Measurements from ENCODE around the gene ARHGEF5. TPM values are rescaled to one million over a fixed set of nuclear protein-coding genes. Genes with fewer than 3 reads are reported as not detected.

The ARHGEF5 gene
- total RNA-seq, 1 experiment from 2014 or later, result 44.2 TPM

DNA sequence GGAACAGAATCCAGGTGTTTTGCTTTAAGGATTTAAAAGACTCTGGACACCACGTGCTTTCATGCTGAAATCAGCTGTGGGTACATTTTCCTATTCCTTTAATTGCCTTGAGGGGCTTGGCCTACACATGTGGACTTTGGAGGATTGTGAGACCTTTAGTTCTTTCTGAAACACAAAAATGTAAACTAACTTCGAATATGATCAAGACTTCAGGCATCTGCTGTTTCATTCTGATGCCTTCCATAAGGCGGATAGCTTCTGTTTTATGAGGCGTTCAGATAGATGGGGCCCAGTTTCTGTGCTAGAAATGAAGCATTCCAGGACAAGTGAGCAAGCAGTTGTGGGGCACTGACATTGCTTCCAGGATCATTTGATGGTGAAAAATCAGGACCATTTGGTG, 49.7 kb downstream of the ARHGEF5 start:
- no peak overlapping the region for H3K27ac ChIP-seq (ENCODE audit: low read depth, low read length)
- H3K4me3 ChIP-seq (replicated peaks in 1 of 2; ENCODE audit: low read depth in 1 of 2, low read length in 2 of 2), result no peak overlapping the region
- H3K9me2 ChIP-seq (ENCODE audit: insufficient read depth), result no peaks in the 10 kb centered on the region
- no peaks in the 10 kb centered on the region for H3K36me3 ChIP-seq (ENCODE audit: control insufficient read depth in 1 of 2, insufficient read depth in 2 of 2, low read length in 2 of 2)
- no peak overlapping the region for H3K9ac ChIP-seq (ENCODE audit: low read length)
- ATAC-seq (no peak), DNase-seq (ENCODE audit: low read depth, low spot score) (no peak)
- no TSS peak for BruUV-seq (replicated peaks)
- intact Hi-C loops (cut with micrococcal nuclease), result no loop called here
- no peaks in the 10 kb centered on the region for H3K9me3 ChIP-seq (ENCODE audit: control insufficient read depth in 1 of 2, insufficient read depth in 1 of 2, low read depth in 1 of 2, low read length in 2 of 2)
- no peak for TF ChIP-seq SP1 (IDR thresholded peaks at IDR 0.05; ENCODE audit: low read depth)
- TF ChIP-seq, protein P1, sequence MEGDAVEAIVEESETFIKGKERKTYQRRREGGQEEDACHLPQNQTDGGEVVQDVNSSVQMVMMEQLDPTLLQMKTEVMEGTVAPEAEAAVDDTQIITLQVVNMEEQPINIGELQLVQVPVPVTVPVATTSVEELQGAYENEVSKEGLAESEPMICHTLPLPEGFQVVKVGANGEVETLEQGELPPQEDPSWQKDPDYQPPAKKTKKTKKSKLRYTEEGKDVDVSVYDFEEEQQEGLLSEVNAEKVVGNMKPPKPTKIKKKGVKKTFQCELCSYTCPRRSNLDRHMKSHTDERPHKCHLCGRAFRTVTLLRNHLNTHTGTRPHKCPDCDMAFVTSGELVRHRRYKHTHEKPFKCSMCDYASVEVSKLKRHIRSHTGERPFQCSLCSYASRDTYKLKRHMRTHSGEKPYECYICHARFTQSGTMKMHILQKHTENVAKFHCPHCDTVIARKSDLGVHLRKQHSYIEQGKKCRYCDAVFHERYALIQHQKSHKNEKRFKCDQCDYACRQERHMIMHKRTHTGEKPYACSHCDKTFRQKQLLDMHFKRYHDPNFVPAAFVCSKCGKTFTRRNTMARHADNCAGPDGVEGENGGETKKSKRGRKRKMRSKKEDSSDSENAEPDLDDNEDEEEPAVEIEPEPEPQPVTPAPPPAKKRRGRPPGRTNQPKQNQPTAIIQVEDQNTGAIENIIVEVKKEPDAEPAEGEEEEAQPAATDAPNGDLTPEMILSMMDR (IDR thresholded peaks at IDR 0.05 in 2 of 3, conservative IDR thresholded peaks at IDR 0.05 in 1 of 3; ENCODE audit: borderline replicate concordance in 1 of 3, insufficient read depth in 1 of 3, low read depth in 2 of 3, low read length in 2 of 3), result no peak
- TF ChIP-seq CEBPB (IDR thresholded peaks at IDR 0.05; ENCODE audit: low read depth), result no peak
- no peak for TF ChIP-seq ZFX (IDR thresholded peaks at IDR 0.05)
- TF ChIP-seq FOSL1 (IDR thresholded peaks at IDR 0.05; ENCODE audit: low read depth), result no peak
- no peak for TF ChIP-seq EZH2phosphoT487 (IDR thresholded peaks at IDR 0.05; ENCODE audit: borderline replicate concordance)
- no peak for TF ChIP-seq EGR1 (IDR thresholded peaks at IDR 0.05; ENCODE audit: low read depth)
- no peak overlapping the region for H2AFZ ChIP-seq (ENCODE audit: low read depth, low read length, poor library complexity, severe bottlenecking)
- ChIA-PET RAD21 (ENCODE audit: low non-redundant PET in 1 of 2, low total read pairs in 2 of 2, uncharacterized antibody in 2 of 2, unreplicated experiment in 2 of 2) (no interaction called here), CTCF (interaction anchor here (2.1 kb wide), 1 partner anchor 13 kb away, joined by 4 read pairs; no protein-coding TSS in a partner anchor), POLR2A (no interaction called here)
- H3K4me1 ChIP-seq (ENCODE audit: control insufficient read depth in 1 of 2, insufficient read depth in 2 of 2, low read length in 2 of 2), result no peaks in the 10 kb centered on the region
- no peaks in the 10 kb centered on the region for H4K20me1 ChIP-seq (ENCODE audit: insufficient read depth)
- no peak overlapping the region for H3K4me2 ChIP-seq (ENCODE audit: low read length)
- H3K27me3 ChIP-seq (ENCODE audit: insufficient read depth, low read length), result 0 out of 2 replicates have a peak, but pooled peaks cover 3% of the 10 kb centered on the region
- no peaks in the 10 kb centered on the region for H3K79me2 ChIP-seq (ENCODE audit: insufficient read depth, low read length)

DNA sequence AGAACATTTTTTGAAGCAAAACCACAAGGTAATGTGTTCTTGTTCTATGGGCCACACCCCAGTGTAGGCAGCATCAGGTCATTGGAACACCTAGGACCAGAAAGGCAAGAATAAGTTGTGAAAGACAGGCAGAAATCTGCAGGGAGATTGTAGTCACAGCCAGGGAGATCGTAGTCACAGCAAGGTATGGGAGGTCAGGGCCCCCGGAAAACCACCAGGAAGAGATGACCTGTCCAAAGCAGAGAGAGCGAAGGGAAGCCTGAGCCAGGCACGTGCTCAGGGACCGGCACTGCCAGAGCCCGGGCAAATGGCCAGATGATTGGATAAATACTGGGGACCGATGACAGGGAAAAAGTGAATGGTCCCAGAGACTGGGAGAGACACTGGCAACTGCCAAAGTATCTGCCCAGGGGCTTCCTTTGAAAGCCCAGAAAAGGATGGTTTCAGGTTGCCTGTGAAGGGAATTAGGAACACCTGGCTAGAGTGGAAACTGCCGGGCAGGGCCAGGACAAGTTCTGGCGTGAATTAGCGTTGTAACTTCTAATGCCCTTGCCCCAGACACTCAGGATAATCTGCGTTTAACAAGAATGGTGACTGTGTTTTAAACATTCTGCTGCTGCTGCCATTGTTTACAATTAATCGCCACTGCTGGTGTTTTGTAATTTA, 52.2 kb downstream of the ARHGEF5 start:
- no peak for ATAC-seq
- CTCF ChIA-PET, result no interaction called here

More for the DNA sequence above, 52.2 kb downstream of the ARHGEF5 start:
- Histone ChIP-seq H3K4me1 (ENCODE audit: control insufficient read depth in 1 of 2, insufficient read depth in 2 of 2, low read length in 2 of 2) (no peaks in the 10 kb centered on the region), H3K4me2 (ENCODE audit: low read length) (no peak overlapping the region), H3K9ac (ENCODE audit: low read length) (no peak overlapping the region), H2AFZ (ENCODE audit: low read depth, low read length, poor library complexity, severe bottlenecking) (no peak overlapping the region), H3K27me3 (ENCODE audit: insufficient read depth, low read length) (no peaks in the 10 kb centered on the region), H3K9me3 (ENCODE audit: control insufficient read depth in 1 of 2, insufficient read depth in 1 of 2, low read depth in 1 of 2, low read length in 2 of 2) (no peaks in the 10 kb centered on the region), H3K79me2 (ENCODE audit: insufficient read depth, low read length) (no peaks in the 10 kb centered on the region), H4K20me1 (ENCODE audit: insufficient read depth) (no peaks in the 10 kb centered on the region), H3K27ac (ENCODE audit: low read depth, low read length) (no peak overlapping the region), H3K36me3 (ENCODE audit: control insufficient read depth in 1 of 2, insufficient read depth in 2 of 2, low read length in 2 of 2) (no peaks in the 10 kb centered on the region), H3K9me2 (ENCODE audit: insufficient read depth) (no peaks in the 10 kb centered on the region), H3K4me3 (replicated peaks in 1 of 2; ENCODE audit: low read depth in 1 of 2, low read length in 2 of 2) (no peak overlapping the region)
- no peak for TF ChIP-seq EZH2phosphoT487 (IDR thresholded peaks at IDR 0.05; ENCODE audit: borderline replicate concordance)
- TF ChIP-seq CEBPB (IDR thresholded peaks at IDR 0.05; ENCODE audit: low read depth), result no peak
- no peak for TF ChIP-seq EZH2 (IDR thresholded peaks at IDR 0.05)
- TF ChIP-seq RAD21 (IDR thresholded peaks at IDR 0.05; ENCODE audit: low read depth), result no peak
- TF ChIP-seq SIN3A (IDR thresholded peaks at IDR 0.05; ENCODE audit: low read depth), result no peak
- TF ChIP-seq ZNF274 (IDR thresholded peaks at IDR 0.05; ENCODE audit: low read depth, low read length), result no peak
- TF ChIP-seq EGR1 (IDR thresholded peaks at IDR 0.05; ENCODE audit: low read depth), result no peak
- no peak for TF ChIP-seq JUND (IDR thresholded peaks at IDR 0.05)
- TF ChIP-seq TCF7L2 (IDR thresholded peaks at IDR 0.05; ENCODE audit: borderline replicate concordance, extremely low read depth, insufficient read depth, insufficient read length), result no peak
- no peak for TF ChIP-seq ZFX (IDR thresholded peaks at IDR 0.05)
- TF ChIP-seq, protein P2, sequence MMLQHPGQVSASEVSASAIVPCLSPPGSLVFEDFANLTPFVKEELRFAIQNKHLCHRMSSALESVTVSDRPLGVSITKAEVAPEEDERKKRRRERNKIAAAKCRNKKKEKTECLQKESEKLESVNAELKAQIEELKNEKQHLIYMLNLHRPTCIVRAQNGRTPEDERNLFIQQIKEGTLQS (IDR thresholded peaks at IDR 0.05), result no peak
- TF ChIP-seq ELF1 (IDR thresholded peaks at IDR 0.05; ENCODE audit: borderline replicate concordance, low read depth), result no peak
- no peak for TF ChIP-seq SRF (IDR thresholded peaks at IDR 0.05; ENCODE audit: low read depth)
- no peak for TF ChIP-seq YY1 (IDR thresholded peaks at IDR 0.05; ENCODE audit: extremely low read depth, insufficient replicate concordance, low read depth, low read length)
- no peak for TF ChIP-seq CBX3 (IDR thresholded peaks at IDR 0.05; ENCODE audit: low read depth)
- RAD21 ChIA-PET (ENCODE audit: low non-redundant PET in 1 of 2, low total read pairs in 2 of 2, uncharacterized antibody in 2 of 2, unreplicated experiment in 2 of 2), result no interaction called here
- intact Hi-C loops (cut with micrococcal nuclease), result no loop called here
- no TSS peak for BruUV-seq (replicated peaks)
- DNase-seq (ENCODE audit: low read depth, low spot score), result no peak
- POLR2A ChIA-PET, result no interaction called here

Data from HCT116 (cell line).